Liver (tissue), 9 donors: ENCODE data around the gene DAGLA. TPM values are rescaled to one million over a fixed set of nuclear protein-coding genes. Genes with fewer than 3 reads are reported as not detected.

Experiments used
- DNase-seq: peaks from one replicate; pipeline ENCODE4 v3.0.0-alpha.2; 2017; ENCODE audit warnings: low spot score
- H3K27ac ChIP-seq, 2 donors: one replicate each; pipeline ENCODE4 v1.7.0; 2013; ENCODE audit warnings: inconsistent platforms in 2 of 2, low read length in 2 of 2, control low read depth in 1 of 2, low read depth in 1 of 2, mild to moderate bottlenecking in 1 of 2
- H3K27me3 ChIP-seq, 4 donors: one replicate each; pipeline versions ENCODE4 v1.6.1 to v1.7.0; 2013; ENCODE audit warnings: low read length in 3 of 4, inconsistent platforms in 1 of 4, mild to moderate bottlenecking in 1 of 4, moderate library complexity in 1 of 4; ENCODE audit not compliant: control insufficient read depth in 4 of 4, insufficient read depth in 4 of 4
- H3K36me3 ChIP-seq, 4 donors: one replicate each; pipeline versions ENCODE4 v1.6.1 to v1.7.0; 2013; ENCODE audit warnings: low read length in 3 of 4, mild to moderate bottlenecking in 3 of 4, low read depth in 1 of 4, moderate library complexity in 1 of 4; ENCODE audit not compliant: control insufficient read depth in 4 of 4, insufficient read depth in 3 of 4
- H3K4me1 ChIP-seq, 4 donors: one replicate each; pipeline versions ENCODE4 v1.6.1 to v1.7.0; 2013; ENCODE audit warnings: low read length in 3 of 4, mild to moderate bottlenecking in 3 of 4, moderate library complexity in 1 of 4; ENCODE audit not compliant: control insufficient read depth in 4 of 4, insufficient read depth in 4 of 4
- H3K4me3 ChIP-seq, 3 donors: one replicate each; pipeline versions ENCODE4 v1.6.1 to v1.7.0; 2013; ENCODE audit warnings: low read length in 3 of 3, control low read depth in 1 of 3, low read depth in 1 of 3, mild to moderate bottlenecking in 1 of 3
- H3K9ac ChIP-seq, 2 donors: one replicate each; pipeline ENCODE4 v1.7.0; 2013; ENCODE audit warnings: low read length in 2 of 2, mild to moderate bottlenecking in 2 of 2, moderate library complexity in 2 of 2, control low read depth in 1 of 2, low read depth in 1 of 2
- H3K9me3 ChIP-seq, 4 donors: one replicate each; pipeline versions ENCODE4 v1.6.1 to v1.7.0; 2013; ENCODE audit warnings: low read length in 3 of 4; ENCODE audit not compliant: control insufficient read depth in 4 of 4
- CTCF ChIP-seq: fragments of 150-350 bp; IDR thresholded peaks from 2 replicates; pipeline ENCODE4 v1.5.1; 2017; ENCODE audit warnings: improper control_type of control experiment, low read depth, low read length; ENCODE audit not compliant: missing input control
- EGR1 ChIP-seq, 2 donors: IDR thresholded peaks; 2 replicates each; pipeline ENCODE4 v1.6.1; 2016 to 2018; ENCODE audit warnings: antibody characterized with exemption in 2 of 2, low read depth in 2 of 2
- FOXA1 ChIP-seq: IDR thresholded peaks from 2 replicates; pipeline ENCODE4 v1.6.1; 2016; ENCODE audit warnings: antibody characterized with exemption
- FOXA2 ChIP-seq: IDR thresholded peaks from 2 replicates; pipeline ENCODE4 v1.6.1; 2016; ENCODE audit warnings: antibody characterized with exemption
- GABPA ChIP-seq, 2 donors: IDR thresholded peaks in 1 of 2; conservative IDR thresholded peaks in 1 of 2; 2 replicates each; pipeline ENCODE4 v1.6.1; 2016; ENCODE audit warnings: antibody characterized with exemption in 2 of 2, mild to moderate bottlenecking in 1 of 2, moderate library complexity in 1 of 2
- HNF4A ChIP-seq, 2 donors: conservative IDR thresholded peaks; 2 replicates each; pipeline ENCODE4 v1.6.1; 2016; ENCODE audit warnings: antibody characterized with exemption in 2 of 2, mild to moderate bottlenecking in 2 of 2
- HNF4G ChIP-seq: IDR thresholded peaks from 2 replicates; pipeline ENCODE4 v1.6.1; 2016; ENCODE audit warnings: antibody characterized with exemption
- JUND ChIP-seq, 2 donors: IDR thresholded peaks; 2 replicates each; pipeline ENCODE4 v1.6.1; 2016; ENCODE audit warnings: antibody characterized with exemption in 2 of 2
- MAX ChIP-seq: IDR thresholded peaks from 2 replicates; pipeline ENCODE4 v1.6.1; 2016; ENCODE audit warnings: antibody characterized with exemption
- NR2F2 ChIP-seq: IDR thresholded peaks from 2 replicates; pipeline ENCODE4 v1.6.1; 2016; ENCODE audit warnings: antibody characterized with exemption
- RAD21 ChIP-seq, 2 donors: IDR thresholded peaks; 2 replicates each; pipeline ENCODE4 v1.6.1; 2016; ENCODE audit warnings: antibody characterized with exemption in 2 of 2, mild to moderate bottlenecking in 2 of 2
- REST ChIP-seq: IDR thresholded peaks from 2 replicates; pipeline ENCODE4 v1.6.1; 2016; ENCODE audit warnings: antibody characterized with exemption, mild to moderate bottlenecking
- RXRA ChIP-seq, 2 donors: IDR thresholded peaks; 2 replicates each; pipeline ENCODE4 v1.6.1; 2017 to 2018; ENCODE audit warnings: antibody characterized with exemption in 2 of 2, mild to moderate bottlenecking in 1 of 2
- SP1 ChIP-seq: IDR thresholded peaks from 2 replicates; pipeline ENCODE4 v1.6.1; 2018; ENCODE audit warnings: antibody characterized with exemption, mild to moderate bottlenecking
- TAF1 ChIP-seq: conservative IDR thresholded peaks from 2 replicates; pipeline ENCODE4 v1.6.1; 2016; ENCODE audit warnings: antibody characterized with exemption, mild to moderate bottlenecking
- YY1 ChIP-seq: IDR thresholded peaks from 2 replicates; pipeline ENCODE4 v1.6.1; 2016; ENCODE audit warnings: antibody characterized with exemption, mild to moderate bottlenecking
- ZBTB33 ChIP-seq: IDR thresholded peaks from 2 replicates; pipeline ENCODE4 v1.6.1; 2016; ENCODE audit warnings: antibody characterized with exemption
- WGBS: extraction: QIAGEN DNeasy Blood & Tissue Kit; methylation state at CpG from one replicate; pipeline ENCODE4 v1.1.7; 2013; 5-methylcytosine and 5-hydroxymethylcytosine counted together
- polyA plus RNA-seq, 2 donors: library from polyadenylated mRNA; stranded (reverse) in 1 of 2; unstranded in 1 of 2; fragments of 200-250 nt in 1 of 2; fragments of >200 nt in 1 of 2; fragmentation: Nextera tagmentation in 1 of 2; extraction: Ambion mirVana in 1 of 2; gene quantifications; one replicate each; pipeline versions ENCODE4 v1.2.1 to v1.2.3, GENCODE V29; 2013 to 2015
- total RNA-seq, 2 donors: library from RNA; depleted of rRNA; stranded (reverse); fragments of >200 nt; gene quantifications; one replicate each; pipeline ENCODE4 v1.2.3, GENCODE V29; 2014
- TF ChIP-seq, protein P1 (sequence below): IDR thresholded peaks from 2 replicates; pipeline ENCODE4 v1.6.1; 2016; ENCODE audit warnings: antibody characterized with exemption
- donor health status: healthy.
- donor health status: healthy.
- donor health status: healthy.
- donor health status: healthy.
- donor health status: healthy.

The DAGLA gene
- total and polyA plus RNA-seq, 4 donors: 0.13 to 0.84 (median 0.60) TPM

GRCh38 chr11:61719978-61720377 lies 39.8 kb downstream of the DAGLA start:
- TF ChIP-seq NR2F2 (no peak), CTCF (no peak), FOXA1 (no peak), RXRA (IDR thresholded peaks at IDR 0.05) (no peak), RAD21 (IDR thresholded peaks at IDR 0.05) (no peak), HNF4A (conservative IDR thresholded peaks at IDR 0.05) (no peak), HNF4G (no peak), MAX (no peak), YY1 (no peak), ZBTB33 (no peak), SP1 (no peak), EGR1 (IDR thresholded peaks at IDR 0.05; ENCODE audit: low read depth in 2 of 2) (no peak)
- TF ChIP-seq, protein P1, sequence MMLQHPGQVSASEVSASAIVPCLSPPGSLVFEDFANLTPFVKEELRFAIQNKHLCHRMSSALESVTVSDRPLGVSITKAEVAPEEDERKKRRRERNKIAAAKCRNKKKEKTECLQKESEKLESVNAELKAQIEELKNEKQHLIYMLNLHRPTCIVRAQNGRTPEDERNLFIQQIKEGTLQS: no peak
- Histone ChIP-seq H3K27ac (no peak overlapping the region), H3K4me3 (no peak overlapping the region), H3K9me3 (no peaks in the 10 kb centered on the region), H3K4me1 (no peaks in the 10 kb centered on the region), H3K36me3 (no peaks in the 10 kb centered on the region), H3K27me3 (no peaks in the 10 kb centered on the region), H3K9ac (no peak overlapping the region)
- 96% methylated on average over 12 of the region's 12 CpGs for WGBS
- no peak for DNase-seq

DNA sequence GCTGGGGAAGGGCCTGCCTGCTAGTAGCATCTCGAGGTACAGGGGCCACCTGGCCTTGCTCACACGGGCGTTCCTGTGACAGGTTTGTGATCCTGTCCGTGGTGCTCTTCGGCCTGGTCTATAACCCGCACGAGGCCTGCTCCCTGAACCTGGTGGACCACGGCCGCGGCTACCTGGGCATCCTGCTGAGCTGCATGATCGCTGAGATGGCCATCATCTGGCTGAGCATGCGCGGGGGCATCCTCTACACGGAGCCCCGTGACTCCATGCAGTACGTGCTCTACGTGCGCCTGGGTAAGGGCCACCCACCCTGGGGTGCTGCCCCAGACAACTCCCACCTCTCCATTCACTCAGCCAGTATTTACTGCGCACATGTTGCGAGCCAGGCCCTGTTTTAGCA lies 40.4 kb downstream of the DAGLA start:
- Histone ChIP-seq H3K4me1 (no peaks in the 10 kb centered on the region), H3K4me3 (no peak overlapping the region), H3K9me3 (no peaks in the 10 kb centered on the region), H3K36me3 (no peaks in the 10 kb centered on the region), H3K27me3 (no peaks in the 10 kb centered on the region), H3K9ac (no peak overlapping the region), H3K27ac (no peak overlapping the region)
- WGBS: 97% methylated on average over 20 of the region's 20 CpGs
- no peak for TF ChIP-seq HNF4G
- TF ChIP-seq, protein P1: no peak
- no peak for TF ChIP-seq ZBTB33
- no peak for TF ChIP-seq YY1
- no peak for TF ChIP-seq GABPA (IDR thresholded peaks at IDR 0.05 in 1 of 2, conservative IDR thresholded peaks at IDR 0.05 in 1 of 2)
- no peak for TF ChIP-seq JUND (IDR thresholded peaks at IDR 0.05)
- no peak for TF ChIP-seq FOXA1
- TF ChIP-seq EGR1 (IDR thresholded peaks at IDR 0.05; ENCODE audit: low read depth in 2 of 2): no peak
- TF ChIP-seq TAF1: no peak
- TF ChIP-seq MAX: no peak
- no peak for TF ChIP-seq RXRA (IDR thresholded peaks at IDR 0.05)
- no peak for TF ChIP-seq NR2F2
- no peak for TF ChIP-seq RAD21 (IDR thresholded peaks at IDR 0.05)
- TF ChIP-seq HNF4A (conservative IDR thresholded peaks at IDR 0.05): no peak
- no peak for TF ChIP-seq SP1
- no peak for TF ChIP-seq FOXA2
- TF ChIP-seq REST: no peak
- no peak for DNase-seq
